Neutrophil (primary cell): ENCODE results near the gene HIKESHI.

Source experiments
- H3K27ac ChIP-seq: fragments of 200-600 bp; sonication (generic); 2 replicates; pipeline ENCODE4 v1.5.1; 2016; ENCODE audit warnings: mild to moderate bottlenecking, moderate library complexity
- H3K27me3 ChIP-seq: fragments of 200-600 bp; sonication (generic); 2 replicates; pipeline ENCODE4 v1.6.0; 2016; ENCODE audit warnings: mild to moderate bottlenecking
- H3K36me3 ChIP-seq: fragments of 200-600 bp; sonication (generic); 2 replicates; pipeline ENCODE4 v1.5.1; 2017
- H3K4me1 ChIP-seq, 2 experiments: fragments of 200-600 bp in 1 of 2; sonication (generic) in 1 of 2; 1 replicate in 1 of 2; 2 replicates in 1 of 2; pipeline versions ENCODE4 v1.5.1 to v1.6.1; 2013 to 2016; ENCODE audit warnings: low read depth in 1 of 2, low read length in 1 of 2, mild to moderate bottlenecking in 1 of 2, moderate library complexity in 1 of 2; ENCODE audit not compliant: control insufficient read depth in 1 of 2, insufficient read depth in 1 of 2
- H3K4me3 ChIP-seq, 2 experiments: fragments of 200-600 bp in 1 of 2; sonication (generic) in 1 of 2; 1 replicate in 1 of 2; 2 replicates in 1 of 2; pipeline ENCODE4 v1.5.1; 2013 to 2016; ENCODE audit warnings: low read depth in 1 of 2, low read length in 1 of 2, mild to moderate bottlenecking in 1 of 2, moderate library complexity in 1 of 2
- H3K9me3 ChIP-seq: fragments of 200-600 bp; sonication (generic); 2 replicates; pipeline ENCODE4 v1.5.1; 2016
- TF ChIP-seq, protein P1 (sequence below): fragments of 200-600 bp; sonication (generic); IDR thresholded peaks from 2 replicates; pipeline ENCODE4 v1.5.1; 2016; ENCODE audit warnings: antibody characterized with exemption

HIKESHI gene

DNA sequence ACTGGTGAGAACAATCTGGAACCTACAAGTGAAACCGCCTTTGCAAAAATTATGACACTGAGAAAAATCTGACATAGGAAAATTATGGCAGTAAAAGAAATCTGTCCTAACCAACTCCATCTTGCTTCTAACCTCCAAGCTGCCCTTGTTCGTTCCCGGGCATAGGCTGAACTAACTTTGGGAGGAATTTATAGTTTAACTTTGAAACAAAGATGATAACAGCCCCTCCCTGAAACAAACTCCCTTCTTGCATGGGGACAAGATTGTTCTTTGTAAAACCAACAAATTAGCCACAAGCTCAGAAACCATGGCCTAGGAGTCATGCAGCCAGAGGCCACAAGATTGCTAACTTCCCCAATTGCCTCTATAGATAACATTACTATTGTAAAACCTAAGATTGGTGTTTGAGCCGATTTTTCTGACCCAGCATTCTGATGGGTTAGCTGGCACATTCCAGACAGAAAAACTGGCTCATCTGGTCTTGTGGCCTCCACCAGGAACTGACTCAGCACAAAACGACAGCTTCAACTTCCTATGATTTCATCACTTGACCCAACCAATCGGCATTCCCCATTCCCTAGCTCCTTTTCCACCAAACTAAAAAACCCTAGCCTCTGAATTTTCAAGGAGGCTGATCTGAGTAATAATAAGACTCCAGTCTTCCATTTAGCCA is 69.0 kb downstream of the HIKESHI start:
- Histone ChIP-seq H3K9me3 (no peaks in the 10 kb centered on the region), H3K4me3 (no peak overlapping the region), H3K4me1 (peaks cover 0 to 4% of the 10 kb centered on the region in 2 experiments), H3K27ac (no peak overlapping the region), H3K36me3 (no peaks in the 10 kb centered on the region), H3K27me3 (peaks cover 19% of the 10 kb centered on the region)
- TF ChIP-seq, protein P1, sequence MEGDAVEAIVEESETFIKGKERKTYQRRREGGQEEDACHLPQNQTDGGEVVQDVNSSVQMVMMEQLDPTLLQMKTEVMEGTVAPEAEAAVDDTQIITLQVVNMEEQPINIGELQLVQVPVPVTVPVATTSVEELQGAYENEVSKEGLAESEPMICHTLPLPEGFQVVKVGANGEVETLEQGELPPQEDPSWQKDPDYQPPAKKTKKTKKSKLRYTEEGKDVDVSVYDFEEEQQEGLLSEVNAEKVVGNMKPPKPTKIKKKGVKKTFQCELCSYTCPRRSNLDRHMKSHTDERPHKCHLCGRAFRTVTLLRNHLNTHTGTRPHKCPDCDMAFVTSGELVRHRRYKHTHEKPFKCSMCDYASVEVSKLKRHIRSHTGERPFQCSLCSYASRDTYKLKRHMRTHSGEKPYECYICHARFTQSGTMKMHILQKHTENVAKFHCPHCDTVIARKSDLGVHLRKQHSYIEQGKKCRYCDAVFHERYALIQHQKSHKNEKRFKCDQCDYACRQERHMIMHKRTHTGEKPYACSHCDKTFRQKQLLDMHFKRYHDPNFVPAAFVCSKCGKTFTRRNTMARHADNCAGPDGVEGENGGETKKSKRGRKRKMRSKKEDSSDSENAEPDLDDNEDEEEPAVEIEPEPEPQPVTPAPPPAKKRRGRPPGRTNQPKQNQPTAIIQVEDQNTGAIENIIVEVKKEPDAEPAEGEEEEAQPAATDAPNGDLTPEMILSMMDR = no peak

DNA sequence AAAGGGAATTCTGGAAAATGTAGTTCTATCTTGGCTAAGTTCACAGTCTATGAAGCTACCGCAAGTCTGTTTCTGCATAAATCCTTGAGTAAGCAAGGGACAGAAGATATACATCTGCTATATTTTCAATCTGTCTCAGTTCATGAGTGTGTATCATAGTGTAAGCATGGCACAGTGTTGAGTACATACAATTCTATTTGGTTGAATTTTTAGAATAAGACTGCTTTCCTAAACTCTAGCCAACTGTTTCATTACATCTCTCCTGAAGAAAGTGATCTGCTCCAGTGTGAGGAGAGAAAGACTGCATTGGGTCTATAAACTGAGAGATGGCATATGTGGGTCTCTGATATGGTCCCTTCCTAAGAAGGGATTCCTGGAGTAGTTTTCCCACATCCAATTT is 70.0 kb downstream of the HIKESHI start:
- Histone ChIP-seq H3K4me1 (peaks cover 0 to 4% of the 10 kb centered on the region in 2 experiments), H3K9me3 (no peaks in the 10 kb centered on the region), H3K27ac (no peak overlapping the region), H3K4me3 (no peak overlapping the region), H3K36me3 (no peaks in the 10 kb centered on the region), H3K27me3 (peaks cover 19% of the 10 kb centered on the region)
- TF ChIP-seq, protein P1 = no peak

DNA sequence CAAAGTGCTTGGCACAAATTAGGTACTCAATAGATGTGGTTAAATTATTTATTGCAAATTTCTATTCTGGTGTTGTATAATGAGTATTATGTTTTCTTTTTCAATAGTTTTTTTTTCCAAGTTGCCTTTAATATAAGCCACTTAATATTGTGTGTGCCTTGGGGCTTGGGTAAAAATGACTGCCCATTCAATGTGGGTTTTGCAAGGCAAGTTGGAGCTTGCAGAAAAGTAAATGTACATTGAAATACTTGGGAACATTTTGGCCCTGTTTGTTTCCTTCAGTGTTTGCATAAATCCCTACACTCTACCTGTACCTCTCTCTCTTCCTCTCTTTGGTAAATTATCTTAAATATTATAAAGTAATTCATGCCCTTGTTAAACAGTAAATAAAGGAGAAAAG is 70.5 kb downstream of the HIKESHI start:
- TF ChIP-seq, protein P1 = no peak
- no peaks in the 10 kb centered on the region for H3K9me3 ChIP-seq
- H3K27ac ChIP-seq = no peak overlapping the region
- peaks cover 0 to 4% of the 10 kb centered on the region in 2 experiments for H3K4me1 ChIP-seq
- H3K36me3 ChIP-seq = no peaks in the 10 kb centered on the region
- no peak overlapping the region for H3K4me3 ChIP-seq
- H3K27me3 ChIP-seq = peaks cover 19% of the 10 kb centered on the region

DNA sequence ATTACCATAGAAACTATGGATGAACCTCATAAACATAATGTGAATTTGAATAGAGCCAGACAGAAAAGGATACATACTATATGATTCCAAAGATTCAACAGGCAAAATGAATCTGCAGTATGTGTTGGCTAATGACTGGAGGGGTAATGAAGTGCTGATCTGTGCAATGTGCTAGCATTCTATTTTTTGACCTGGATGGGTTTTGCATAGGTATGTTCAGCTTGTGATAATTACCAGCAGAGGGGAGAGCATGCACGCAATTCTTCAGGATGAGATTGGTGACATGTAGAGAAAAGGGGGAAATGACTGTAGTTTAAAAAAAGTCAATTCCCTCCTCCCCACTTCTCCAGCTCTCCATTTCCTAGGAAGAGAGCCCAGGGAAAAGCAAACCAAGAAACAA is 72.0 kb downstream of the HIKESHI start:
- H3K27me3 ChIP-seq = peaks cover 19% of the 10 kb centered on the region
- peaks cover 0 to 4% of the 10 kb centered on the region in 2 experiments for H3K4me1 ChIP-seq
- H3K4me3 ChIP-seq = no peak overlapping the region
- no peaks in the 10 kb centered on the region for H3K9me3 ChIP-seq
- TF ChIP-seq, protein P1 = no peak
- no peaks in the 10 kb centered on the region for H3K36me3 ChIP-seq
- no peak overlapping the region for H3K27ac ChIP-seq

DNA sequence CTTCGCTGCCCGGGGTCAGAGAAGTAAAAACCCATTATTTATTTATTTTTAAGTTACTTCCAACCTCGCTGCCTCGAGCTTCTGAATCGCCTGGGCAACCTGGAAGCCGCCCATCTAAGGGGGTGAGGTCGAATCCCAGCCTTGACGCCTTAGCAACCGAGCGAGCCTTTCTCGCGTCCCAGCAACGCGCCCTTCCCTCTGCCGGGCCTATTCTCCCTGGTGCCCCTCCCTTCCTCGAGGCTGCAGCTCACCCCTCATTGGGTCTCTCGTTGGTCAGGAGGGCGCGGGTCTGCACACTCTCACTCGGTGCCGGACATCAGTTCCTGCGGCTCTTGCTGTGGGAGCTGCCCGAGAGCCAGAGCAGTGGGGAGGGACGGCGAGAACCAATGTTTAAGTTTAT is 72.5 kb downstream of the HIKESHI start, which contains the start of gene CCDC81:
Gene CCDC81 (plus strand): TSS at position 302 of the 400 bp plus-strand sequence. CDS start 277 bp downstream, outside the sequence.
- H3K9me3 ChIP-seq = no peaks in the 10 kb centered on the region
- H3K27me3 ChIP-seq = peaks cover 19% of the 10 kb centered on the region
- H3K4me3 ChIP-seq = no peak within 1 kb of the TSS
- H3K36me3 ChIP-seq = no peaks in the 10 kb centered on the region
- H3K4me1 ChIP-seq = peaks cover 0 to 4% of the 10 kb centered on the region in 2 experiments
- no peak within 1 kb of the TSS for H3K27ac ChIP-seq
- TF ChIP-seq, protein P1 = no peak
